GM23338 (cell line): ENCODE measurements around the gene NRP2. TPM values are rescaled to one million over a fixed set of nuclear protein-coding genes. Genes with fewer than 3 reads are reported as not detected.
A peak's percentile ranks its signal among the peaks of the same experiment; 100 is the strongest.

Experiments
- ATAC-seq: fragments of 200-7000 bp; cut with Tn5 transposase; 3 replicates; pipeline ENCODE4 v1.9.1; 2020
- DNase-seq: peaks from one replicate; pipeline ENCODE4 v3.0.0-alpha.2; 2015; ENCODE audit warnings: low spot score
- H2AFZ ChIP-seq: fragments of 200-600 bp; sonication (generic); 2 replicates; pipeline ENCODE4 v1.8.0; 2016; ENCODE audit warnings: antibody characterized with exemption, mild to moderate bottlenecking, moderate library complexity
- H3F3A ChIP-seq: fragments of 200-600 bp; sonication (generic); replicated peaks from 2 replicates; pipeline ENCODE4 v1.8.0; 2017; ENCODE audit warnings: antibody characterized with exemption, mixed run types, low read depth
- H3K27ac ChIP-seq: fragments of 200-600 bp; sonication (generic); 2 replicates; pipeline ENCODE4 v1.6.1; 2016; ENCODE audit warnings: low read depth
- H3K27me3 ChIP-seq: fragments of 200-600 bp; sonication (generic); 2 replicates; pipeline ENCODE4 v1.8.0; 2016; ENCODE audit warnings: mild to moderate bottlenecking, mixed run types, moderate library complexity; ENCODE audit not compliant: insufficient read depth
- H3K36me3 ChIP-seq: fragments of 200-600 bp; sonication (generic); 2 replicates; pipeline ENCODE4 v1.8.0; 2016; ENCODE audit warnings: mild to moderate bottlenecking; ENCODE audit not compliant: insufficient read depth
- H3K4me1 ChIP-seq: fragments of 200-600 bp; sonication (generic); 2 replicates; pipeline ENCODE4 v1.8.0; 2016; ENCODE audit warnings: mild to moderate bottlenecking, moderate library complexity; ENCODE audit not compliant: insufficient read depth
- H3K4me2 ChIP-seq: fragments of 200-600 bp; sonication (generic); 2 replicates; pipeline ENCODE4 v1.7.1; 2017; ENCODE audit warnings: mixed run types
- H3K4me3 ChIP-seq: fragments of 200-600 bp; sonication (generic); 2 replicates; pipeline ENCODE4 v1.6.1; 2016; ENCODE audit warnings: mixed run types
- H3K79me2 ChIP-seq: fragments of 200-600 bp; sonication (generic); replicated peaks from 2 replicates; pipeline ENCODE4 v1.8.0; 2017; ENCODE audit warnings: mild to moderate bottlenecking; ENCODE audit not compliant: insufficient read depth
- H3K9me2 ChIP-seq: fragments of 200-600 bp; sonication (generic); 2 replicates; pipeline ENCODE4 v1.8.0; 2017; ENCODE audit not compliant: insufficient read depth
- H4K20me1 ChIP-seq: fragments of 200-600 bp; sonication (generic); replicated peaks from 2 replicates; pipeline ENCODE4 v1.8.0; 2017; ENCODE audit warnings: mild to moderate bottlenecking; ENCODE audit not compliant: insufficient read depth
- H3K27ac Mint-ChIP-seq: 2 replicates; pipeline ENCODE4 v1.8.0; 2020; ENCODE audit warnings: inconsistent platforms, mild to moderate bottlenecking, moderate library complexity, mixed read lengths
- H3K27me3 Mint-ChIP-seq: 3 replicates; pipeline ENCODE4 v1.8.0; 2022; ENCODE audit warnings: low read depth, mild to moderate bottlenecking, moderate library complexity, mixed read lengths, inconsistent platforms; ENCODE audit not compliant: insufficient read depth, poor library complexity
- H3K36me3 Mint-ChIP-seq: 3 replicates; pipeline ENCODE4 v1.8.0; 2021; ENCODE audit warnings: low read depth, mild to moderate bottlenecking, inconsistent platforms, moderate library complexity, mixed read lengths
- H3K4me1 Mint-ChIP-seq: 3 replicates; pipeline ENCODE4 v1.8.0; 2020; ENCODE audit warnings: mild to moderate bottlenecking, inconsistent platforms, mixed read lengths
- H3K4me3 Mint-ChIP-seq: 3 replicates; pipeline ENCODE4 v1.8.0; 2021; ENCODE audit warnings: moderate library complexity, mild to moderate bottlenecking, inconsistent platforms, mixed read lengths
- H3K9me3 Mint-ChIP-seq: 3 replicates; pipeline ENCODE4 v1.8.0; 2020; ENCODE audit warnings: moderate library complexity, mild to moderate bottlenecking, inconsistent platforms, mixed read lengths
- CTCF ChIP-seq, 2 experiments: fragments of 200-600 bp in 1 of 2; sonication (generic) in 1 of 2; conservative IDR thresholded peaks; 2 replicates each; pipeline versions ENCODE4 v1.5.1 to v1.6.1; 2016 to 2017; ENCODE audit warnings: antibody characterized with exemption in 2 of 2, low read depth in 2 of 2, mild to moderate bottlenecking in 2 of 2, moderate library complexity in 1 of 2
- EZH2 ChIP-seq: fragments of 200-600 bp; sonication (generic); IDR thresholded peaks from one replicate; pipeline ENCODE4 v1.8.0; 2017; ENCODE audit warnings: antibody characterized with exemption, mild to moderate bottlenecking, low read depth; ENCODE audit not compliant: unreplicated experiment
- JUNB ChIP-seq: IDR thresholded peaks from one replicate; pipeline ENCODE4 v1.6.1; 2016; ENCODE audit warnings: antibody characterized with exemption; ENCODE audit not compliant: unreplicated experiment
- REST ChIP-seq: IDR thresholded peaks from one replicate; pipeline ENCODE4 v1.6.1; 2018; ENCODE audit warnings: antibody characterized with exemption; ENCODE audit not compliant: unreplicated experiment
- ZNF331 ChIP-seq: fragments of 250-450 bp; sonication (Bioruptor Pico); IDR thresholded peaks from 2 replicates; pipeline ENCODE4 v1.5.0; 2020; ENCODE audit warnings: low read depth, mild to moderate bottlenecking, moderate library complexity
- ZNF462 ChIP-seq: fragments of 250-450 bp; sonication (Bioruptor Pico); IDR thresholded peaks from 2 replicates; pipeline ENCODE4 v1.5.0; 2020; ENCODE audit warnings: mild to moderate bottlenecking, moderate library complexity
- polyA plus RNA-seq: library from polyadenylated mRNA; unstranded; fragments of >200 nt; fragmentation: Nextera tagmentation; extraction: Ambion mirVana; gene quantifications from 2 replicates; pipeline ENCODE4 v1.2.1, GENCODE V29; 2016
- total RNA-seq: library from RNA; depleted of rRNA; stranded (reverse); fragments of >200 nt; shearing (Covaris generic); gene quantifications from 2 replicates; pipeline ENCODE4 v1.2.3, GENCODE V29; 2014

Gene NRP2
- total and polyA plus RNA-seq, 2 experiments from 2014 or later: 18.4 to 22.0 TPM

- Histone ChIP-seq H3K9me2 (no peaks in the 10 kb centered on the region), H2AFZ (no peak overlapping the region), H3K4me1 (peaks cover 7% of the 10 kb centered on the region), H3K79me2 (no peaks in the 10 kb centered on the region), H3K4me3 (no peak overlapping the region), H3K27me3 (no peaks in the 10 kb centered on the region), H3K36me3 (no peaks in the 10 kb centered on the region), H3F3A (peaks cover 7% of the 10 kb centered on the region; the same call in 1 of the 2 replicates), H4K20me1 (no peaks in the 10 kb centered on the region), H3K4me2 (no peak overlapping the region), H3K27ac (no peak overlapping the region)
- Mint-ChIP-seq H3K4me1 (peaks cover 35% of the 10 kb centered on the region), H3K27ac (peak overlapping the region; percentile 95; the same call in 1 of the 2 replicates), H3K4me3 (0 out of 3 replicates have a peak overlapping the region, but pooled peaks have one; percentile 9), H3K27me3 (peaks cover 3% of the 10 kb centered on the region), H3K36me3 (no peaks in the 10 kb centered on the region; the same call in 2 of the 3 replicates), H3K9me3 (no peaks in the 10 kb centered on the region)
- DNase-seq: no peak
- no peak for TF ChIP-seq JUNB
- TF ChIP-seq REST: no peak
- no peak for TF ChIP-seq ZNF331
- TF ChIP-seq EZH2: no peak
- no peak for TF ChIP-seq CTCF (conservative IDR thresholded peaks at IDR 0.05; ENCODE audit: low read depth in 2 of 2)
- no peak for TF ChIP-seq ZNF462 (CRISPR knock-in tag)
- no peak for ATAC-seq
Observed at GRCh38 chr2:205762881-205763280, 80.6 kb downstream of the NRP2 start.
